ENCODE measurements around the gene CDC42BPB. TPM values are rescaled to one million over a fixed set of nuclear protein-coding genes. Genes with fewer than 3 reads are reported as not detected.

Gene CDC42BPB
- total RNA-seq, 2 experiments from 2014 or later: 0.81 to 1.1 TPM

DNA sequence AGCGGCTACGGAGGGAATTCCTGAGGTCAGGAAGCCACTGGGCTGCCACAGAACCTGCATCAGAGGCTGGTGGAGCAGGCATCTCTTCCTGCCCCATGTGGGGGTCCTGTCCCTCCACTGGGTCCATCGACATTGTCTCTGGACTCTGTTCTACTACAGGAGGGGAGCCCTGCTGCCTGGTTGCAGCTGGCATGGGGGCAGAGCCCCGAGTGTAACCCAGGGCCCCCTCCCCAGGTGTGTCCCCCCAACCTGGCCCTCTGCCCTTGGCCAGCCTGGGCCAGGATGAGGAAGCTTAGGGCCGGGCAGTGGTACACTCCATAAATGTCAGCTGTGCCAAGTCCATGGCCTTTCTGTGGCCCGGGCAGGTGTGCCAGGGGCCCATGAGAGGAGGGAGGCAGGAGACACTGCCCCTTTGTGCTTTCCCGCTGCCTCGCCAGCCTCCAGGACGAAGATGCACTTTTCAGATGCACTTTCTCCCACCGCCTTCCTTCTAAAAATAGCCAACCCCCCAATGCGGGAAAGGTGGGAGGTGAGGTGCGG lies 33.2 kb upstream of the CDC42BPB start:
- Mint-ChIP-seq H3K4me3 (peak overlapping the region; percentile 43), H3K27ac (no peak overlapping the region), H3K36me3 (ENCODE audit: low read depth) (no peaks in the 10 kb centered on the region), H3K27me3 (peaks cover 1% of the 10 kb centered on the region), H3K9me3 (no peaks in the 10 kb centered on the region), H3K4me1 (peaks cover 3% of the 10 kb centered on the region)
- POLR2A ChIA-PET: no interaction called here
- CTCF ChIA-PET: interaction anchor here (0.7 kb wide), 2 partner anchors 15 to 397 kb away, joined by 3 to 4 read pairs; no protein-coding TSS in a partner anchor
- no peak for DNase-seq

DNA sequence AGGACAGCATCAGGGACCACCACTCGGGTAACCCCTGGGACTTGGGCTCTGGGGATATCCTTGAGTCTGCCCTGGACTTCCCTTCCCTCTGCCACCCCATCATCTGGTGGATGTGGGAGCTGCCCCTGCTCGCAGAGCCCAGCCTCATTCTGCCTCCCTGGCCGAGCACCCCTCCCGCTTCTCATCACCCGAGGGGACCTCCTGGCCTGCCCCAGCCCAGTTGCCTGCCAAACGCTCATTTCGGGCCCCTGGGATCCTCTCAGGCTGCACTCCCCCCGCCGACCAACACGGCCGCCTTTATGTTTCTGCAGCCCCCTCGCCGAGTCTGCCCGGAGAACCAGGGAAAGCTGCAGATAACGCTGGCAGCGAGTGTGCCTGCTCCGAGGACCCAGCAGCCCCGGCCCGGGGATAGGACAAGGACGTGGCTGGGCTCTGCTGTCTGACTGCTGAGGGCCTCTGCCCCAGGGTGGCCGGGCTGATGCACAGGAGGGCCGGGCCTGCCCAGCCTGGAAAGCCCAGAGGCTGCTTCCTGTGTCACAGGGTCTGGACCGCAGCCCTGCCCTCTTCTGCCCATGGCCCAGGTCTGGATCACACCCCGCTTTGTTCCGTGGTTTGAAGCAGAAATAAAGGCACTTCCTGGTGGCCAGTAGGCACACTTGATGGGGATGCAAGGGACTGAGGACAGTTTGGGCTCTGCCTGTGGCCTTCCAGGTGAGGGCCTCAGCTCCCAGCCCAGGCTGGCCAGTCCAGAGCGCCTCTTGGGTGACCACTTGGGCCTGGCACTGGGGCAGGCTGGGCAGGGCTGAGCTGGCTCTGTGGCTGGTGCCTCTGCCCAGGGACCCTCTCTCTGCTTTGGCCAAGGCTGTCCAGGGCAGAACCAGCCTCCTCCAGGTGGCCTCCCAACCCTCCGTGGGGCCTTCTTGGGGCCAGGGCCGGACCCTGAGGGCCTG lies 32.3 kb upstream of the CDC42BPB start:
- Mint-ChIP-seq H3K9me3 (no peaks in the 10 kb centered on the region), H3K36me3 (ENCODE audit: low read depth) (no peaks in the 10 kb centered on the region)

DNA sequence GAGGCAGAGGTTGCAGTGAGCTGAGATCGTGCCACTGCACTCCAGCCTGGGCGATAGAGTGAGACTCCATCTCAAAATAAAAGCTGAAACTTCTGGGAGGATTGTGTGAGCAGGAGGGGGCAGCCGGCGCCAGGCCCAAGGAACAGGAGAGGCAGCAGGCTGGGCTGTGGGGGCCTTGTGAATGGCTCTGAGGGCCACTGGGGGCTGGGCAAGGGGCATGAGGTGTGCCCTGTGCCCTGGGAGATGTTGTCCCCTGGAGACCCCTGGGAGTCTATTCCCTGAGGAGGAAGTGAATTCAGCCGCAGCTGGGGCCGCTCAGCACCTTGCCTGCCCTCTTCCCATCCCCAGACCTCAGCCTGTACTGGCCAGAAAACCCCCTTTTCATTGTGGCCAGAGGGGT lies 31.6 kb upstream of the CDC42BPB start:
- DNase-seq: no peak
- ChIA-PET CTCF (no interaction called here), POLR2A (no interaction called here)
- Mint-ChIP-seq H3K4me3 (no peak overlapping the region), H3K4me1 (peaks cover 3% of the 10 kb centered on the region), H3K9me3 (no peaks in the 10 kb centered on the region), H3K27me3 (peaks cover 6% of the 10 kb centered on the region), H3K36me3 (ENCODE audit: low read depth) (no peaks in the 10 kb centered on the region), H3K27ac (no peak overlapping the region)

More for the DNA sequence above, 32.3 kb upstream of the CDC42BPB start:
- peaks cover 3% of the 10 kb centered on the region for H3K27me3 Mint-ChIP-seq
- H3K27ac Mint-ChIP-seq: no peak overlapping the region
- no peak for DNase-seq
- CTCF ChIA-PET: no interaction called here
- no peak overlapping the region for H3K4me3 Mint-ChIP-seq
- peaks cover 3% of the 10 kb centered on the region for H3K4me1 Mint-ChIP-seq
- POLR2A ChIA-PET: no interaction called here

DNA sequence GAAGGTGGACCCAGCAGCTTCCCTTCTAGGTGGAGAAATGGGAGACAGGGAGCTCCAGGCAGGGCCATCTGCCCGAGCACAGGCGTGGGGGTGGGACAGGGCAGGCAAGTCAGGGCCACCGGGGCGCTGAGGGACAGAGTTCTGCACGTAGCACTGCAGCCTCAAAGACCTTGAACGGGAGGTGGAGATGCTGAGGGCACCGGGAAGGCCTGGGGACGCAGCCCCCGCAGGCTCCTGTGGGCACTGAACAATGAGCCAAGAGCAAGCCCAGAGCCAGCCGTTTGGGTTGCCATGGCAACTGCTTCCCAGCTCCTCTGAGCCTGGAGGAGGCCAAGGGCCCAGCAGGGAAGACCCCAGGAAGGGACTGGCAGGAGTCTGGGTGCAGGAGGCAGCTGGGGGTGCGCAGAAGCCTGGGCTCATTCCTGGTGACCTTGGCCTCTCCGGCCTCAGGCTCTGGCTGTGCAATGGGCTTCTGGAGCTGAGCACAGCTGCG lies 30.0 kb upstream of the CDC42BPB start:
- CTCF ChIA-PET: interaction anchor here (0.6 to 2.4 kb wide), 3 partner anchors 13 to 382 kb away, joined by 3 to 7 read pairs (median 5); no protein-coding TSS in a partner anchor

DNA sequence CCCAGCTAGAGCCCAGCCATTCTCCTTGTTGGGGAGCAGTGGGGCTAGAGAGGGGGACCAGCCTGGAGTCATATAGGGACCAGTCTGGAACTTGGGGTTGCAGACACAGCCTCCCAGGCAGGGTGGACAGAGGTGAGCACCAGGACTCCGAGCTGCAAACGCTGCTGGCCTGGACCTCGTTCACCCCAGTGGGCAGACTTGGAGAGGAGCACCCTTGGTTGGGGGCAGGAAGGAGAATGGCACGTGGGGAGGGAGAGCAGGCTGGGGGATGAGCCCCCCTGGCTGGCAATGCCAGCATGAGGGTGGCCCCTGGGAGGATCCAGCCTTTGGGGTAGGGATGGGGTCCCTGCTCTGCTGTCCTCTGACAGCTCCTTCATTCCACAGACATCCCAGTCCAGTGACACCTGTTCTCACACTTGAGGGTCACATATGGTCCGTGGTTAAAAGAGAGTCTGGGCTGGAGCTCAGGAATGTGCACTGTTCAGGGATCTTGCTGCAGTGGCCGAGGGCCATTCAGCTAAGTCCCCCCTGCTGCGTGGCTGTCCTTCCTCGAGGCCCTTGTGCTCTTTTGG lies 29.5 kb upstream of the CDC42BPB start:
- Mint-ChIP-seq H3K27ac (no peak overlapping the region), H3K4me3 (no peak overlapping the region), H3K4me1 (peaks cover 3% of the 10 kb centered on the region), H3K9me3 (no peaks in the 10 kb centered on the region), H3K27me3 (peaks cover 6% of the 10 kb centered on the region), H3K36me3 (ENCODE audit: low read depth) (no peaks in the 10 kb centered on the region)
- POLR2A ChIA-PET: no interaction called here
- DNase-seq: no peak
- CTCF ChIA-PET: interaction anchor here (2.4 kb wide), 2 partner anchors 12 to 18 kb away, joined by 5 to 7 read pairs; no protein-coding TSS in a partner anchor

More for the DNA sequence above, 30.0 kb upstream of the CDC42BPB start:
- POLR2A ChIA-PET: no interaction called here
- Mint-ChIP-seq H3K4me3 (no peak overlapping the region), H3K27me3 (peaks cover 6% of the 10 kb centered on the region), H3K9me3 (no peaks in the 10 kb centered on the region), H3K36me3 (ENCODE audit: low read depth) (no peaks in the 10 kb centered on the region), H3K27ac (no peak overlapping the region), H3K4me1 (peaks cover 3% of the 10 kb centered on the region)
- no peak for DNase-seq

DNA sequence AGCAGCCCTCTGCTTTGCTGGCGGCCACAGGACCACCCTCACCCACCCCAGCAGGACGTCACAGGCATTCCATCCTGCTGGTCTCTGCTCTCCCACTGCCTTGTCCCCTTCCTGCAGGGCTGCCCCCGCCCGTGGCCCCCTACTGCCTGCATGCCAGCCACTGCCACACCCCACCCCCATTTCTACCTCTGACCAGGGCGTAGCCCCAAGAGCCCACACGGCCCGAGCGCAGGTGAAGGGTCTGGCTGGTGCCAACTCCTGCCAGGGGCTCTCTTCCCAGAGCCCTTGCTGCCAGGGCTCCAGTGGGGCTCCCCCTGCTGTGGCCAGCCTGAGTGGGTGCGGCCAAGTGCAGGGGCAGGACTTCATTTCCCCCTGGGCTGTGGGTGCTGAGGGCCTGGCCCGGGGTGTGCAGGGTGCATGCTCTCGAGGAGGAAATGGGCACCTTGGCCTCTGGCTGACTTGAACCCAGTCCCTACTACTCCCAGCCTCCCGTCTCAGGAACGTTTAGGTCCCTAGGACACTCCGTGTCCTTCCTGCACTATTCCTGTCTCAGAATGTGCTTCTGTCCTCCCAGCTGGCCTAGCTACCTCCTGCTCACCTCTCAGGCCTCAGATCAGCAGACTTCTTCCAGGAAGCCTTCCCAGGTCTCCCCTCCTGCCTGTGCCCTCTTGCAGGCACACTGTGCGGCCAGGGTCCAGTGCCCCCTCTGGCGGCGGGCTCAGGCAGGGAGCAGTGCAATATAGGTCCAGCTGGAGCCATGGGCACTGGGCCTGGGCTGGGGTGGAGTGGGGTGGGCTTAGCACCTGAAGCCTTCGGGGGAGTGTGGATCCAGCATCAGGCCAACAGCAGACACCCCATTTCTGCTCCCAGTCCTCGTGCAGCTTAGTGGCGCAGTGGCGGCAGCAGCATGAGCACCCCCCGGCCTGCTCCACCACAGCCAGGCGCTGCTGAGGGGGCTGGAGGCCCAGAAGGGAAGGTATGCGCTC lies 28.1 kb upstream of the CDC42BPB start:
- Mint-ChIP-seq H3K27ac (no peak overlapping the region), H3K4me1 (no peaks in the 10 kb centered on the region), H3K9me3 (no peaks in the 10 kb centered on the region), H3K36me3 (ENCODE audit: low read depth) (no peaks in the 10 kb centered on the region), H3K4me3 (no peak overlapping the region), H3K27me3 (peaks cover 6% of the 10 kb centered on the region)
- ChIA-PET POLR2A (no interaction called here), CTCF (interaction anchor here (0.5 to 2.4 kb wide), 3 partner anchors 11 to 597 kb away, joined by 3 to 5 read pairs (median 4); no protein-coding TSS in a partner anchor)
- no peak for DNase-seq

DNA sequence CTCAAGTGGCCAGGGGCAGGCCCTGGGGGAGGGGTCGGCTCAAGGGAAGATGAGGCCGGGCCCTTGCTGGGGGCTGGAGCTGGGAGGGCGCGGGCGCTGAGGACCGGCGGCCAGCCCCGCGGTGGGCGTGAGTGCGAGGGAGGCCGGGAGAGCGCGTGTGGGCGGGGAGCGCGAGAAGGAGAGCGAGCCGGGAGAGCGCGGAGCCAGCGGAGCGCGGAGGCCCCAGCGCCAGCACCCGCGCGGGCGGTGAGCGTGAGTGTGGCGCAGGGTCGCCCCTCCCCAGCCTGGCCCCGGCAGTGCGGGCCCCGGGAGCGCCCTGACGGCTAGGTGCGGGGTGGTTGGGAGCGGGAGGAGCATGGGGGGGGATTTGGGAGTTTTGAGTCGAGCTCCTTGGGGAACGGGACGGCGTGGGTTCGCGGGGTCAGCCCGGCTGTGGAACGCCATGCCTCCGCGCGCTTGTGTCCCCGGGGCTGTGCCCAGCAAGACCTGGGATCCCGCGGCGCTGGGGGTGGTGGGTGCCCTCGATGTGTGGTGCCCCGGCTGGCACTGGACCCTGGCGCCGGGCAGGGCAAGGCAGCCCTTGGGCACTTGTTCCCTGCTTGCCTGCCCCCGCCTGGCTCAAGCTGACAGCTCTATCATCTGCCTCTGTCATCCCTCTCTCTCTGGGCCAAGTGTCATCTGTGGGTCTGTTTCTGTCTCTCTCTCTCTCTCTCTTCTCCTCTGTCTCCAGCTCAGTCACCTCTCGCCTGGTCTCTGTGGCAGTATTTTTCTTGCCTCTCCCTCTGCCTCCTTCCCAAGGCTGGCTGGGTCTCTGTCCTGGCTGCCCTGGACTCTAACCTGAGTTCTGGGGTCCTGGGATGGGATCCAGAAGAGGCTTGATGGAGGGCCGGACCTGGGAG lies 26.9 kb upstream of the CDC42BPB start, which contains the start of gene LBHD2:
Gene LBHD2, plus strand, starts transcription at position 190 of the 899 bp plus-strand sequence. CDS start 1,803 bp downstream, outside the sequence.
- peaks cover 6% of the 10 kb centered on the region for H3K27me3 Mint-ChIP-seq
- H3K4me1 Mint-ChIP-seq: no peaks in the 10 kb centered on the region
- no peak within 1 kb of the TSS for H3K4me3 Mint-ChIP-seq
- no peaks in the 10 kb centered on the region for H3K36me3 Mint-ChIP-seq (ENCODE audit: low read depth)
- no peak for DNase-seq
- ChIA-PET POLR2A (no interaction called here), CTCF (interaction anchor here (0.5 to 1.2 kb wide), 3 partner anchors 8 to 598 kb away, joined by 3 to 4 read pairs (median 3); no protein-coding TSS in a partner anchor)
- H3K9me3 Mint-ChIP-seq: no peaks in the 10 kb centered on the region
- no peak within 1 kb of the TSS for H3K27ac Mint-ChIP-seq

DNA sequence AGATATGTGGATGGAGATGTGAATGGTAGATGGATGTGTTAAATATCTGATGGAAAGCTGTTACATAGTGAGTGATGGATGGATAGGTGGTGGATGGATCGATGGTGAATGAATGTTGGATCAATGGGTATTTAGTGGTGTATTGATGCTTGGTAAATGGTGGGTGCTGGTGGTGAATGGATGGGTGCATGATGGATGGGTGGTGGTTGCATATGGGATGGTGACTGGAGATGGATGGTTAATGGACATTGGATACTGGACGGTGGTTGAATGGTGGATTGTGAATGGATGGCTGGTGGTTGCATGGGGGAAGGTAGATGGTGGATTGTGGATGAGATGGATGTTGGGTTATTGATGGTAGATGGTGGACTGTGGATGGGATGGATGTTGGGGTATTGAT lies 24.6 kb upstream of the CDC42BPB start:
- no peaks in the 10 kb centered on the region for H3K9me3 Mint-ChIP-seq
- no peaks in the 10 kb centered on the region for H3K4me1 Mint-ChIP-seq
- H3K27ac Mint-ChIP-seq: no peak overlapping the region
- no peak for DNase-seq
- no peak overlapping the region for H3K4me3 Mint-ChIP-seq
- peaks cover 6% of the 10 kb centered on the region for H3K27me3 Mint-ChIP-seq
- H3K36me3 Mint-ChIP-seq (ENCODE audit: low read depth): no peaks in the 10 kb centered on the region
- POLR2A ChIA-PET: no interaction called here
- CTCF ChIA-PET: no interaction called here

DNA sequence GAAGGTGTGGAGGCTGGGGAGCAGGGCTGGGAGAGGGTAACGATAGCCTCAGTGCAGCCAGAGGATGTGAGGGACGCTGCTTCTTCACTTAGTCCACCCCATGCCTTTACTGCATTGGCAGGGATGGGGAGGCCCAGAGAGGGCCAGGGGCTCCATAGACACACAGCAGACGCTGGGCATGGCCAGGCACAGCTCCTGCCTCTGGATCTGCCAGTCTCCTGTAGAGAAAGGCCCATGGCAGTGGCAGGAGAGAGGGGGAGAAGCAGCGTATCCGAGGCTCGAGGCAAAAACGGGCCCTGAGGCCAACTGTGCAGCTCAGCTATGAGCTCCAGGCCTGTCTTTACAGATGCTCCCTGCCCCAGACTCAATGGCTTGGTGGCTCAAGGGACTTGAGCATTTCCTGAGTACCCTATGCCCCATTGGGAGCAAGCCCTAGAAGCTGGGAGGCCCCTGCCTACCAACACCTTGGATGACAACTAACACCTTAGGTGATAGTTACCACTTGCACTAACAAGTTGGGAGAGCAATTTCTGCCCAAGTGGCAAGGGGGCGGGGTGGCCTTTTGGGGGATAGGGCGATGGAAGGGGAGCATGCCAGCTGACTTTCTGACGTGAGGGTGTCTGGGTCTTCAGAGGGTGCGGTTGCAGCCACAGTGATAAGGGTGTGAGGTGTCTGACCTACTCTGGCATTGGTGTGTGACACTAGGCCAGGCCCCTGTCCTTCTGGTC lies 21.7 kb upstream of the CDC42BPB start:
- Mint-ChIP-seq H3K36me3 (ENCODE audit: low read depth) (no peaks in the 10 kb centered on the region), H3K4me1 (no peaks in the 10 kb centered on the region), H3K27me3 (peaks cover 4% of the 10 kb centered on the region), H3K27ac (no peak overlapping the region), H3K9me3 (no peaks in the 10 kb centered on the region), H3K4me3 (no peak overlapping the region)
- no peak for DNase-seq
- ChIA-PET POLR2A (no interaction called here), CTCF (interaction anchor here (1.5 to 2.2 kb wide), 2 partner anchors 24 to 26 kb away, joined by 3 to 4 read pairs; no protein-coding TSS in a partner anchor)

DNA sequence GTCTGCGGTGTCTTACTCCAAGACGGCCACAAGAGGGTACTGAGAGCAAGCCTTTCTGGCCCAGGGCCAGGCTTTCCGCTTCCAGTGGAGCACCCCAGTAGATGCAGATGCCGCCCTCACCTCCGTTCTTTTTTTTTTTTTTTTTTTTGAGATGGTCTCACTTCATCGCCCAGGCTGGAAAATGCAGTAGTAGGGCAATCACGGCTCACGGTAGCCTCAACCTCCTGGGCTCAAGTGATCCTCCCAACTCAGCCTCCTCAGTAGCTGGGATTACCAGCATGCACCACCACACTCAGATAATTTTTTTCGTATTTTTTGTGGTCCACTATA lies 21.0 kb upstream of the CDC42BPB start:
- ChIA-PET CTCF (interaction anchor here (1.5 to 2.2 kb wide), 2 partner anchors 25 to 27 kb away, joined by 3 to 4 read pairs; no protein-coding TSS in a partner anchor), POLR2A (no interaction called here)
- H3K4me3 Mint-ChIP-seq: no peak overlapping the region
- no peaks in the 10 kb centered on the region for H3K9me3 Mint-ChIP-seq
- no peak overlapping the region for H3K27ac Mint-ChIP-seq
- H3K36me3 Mint-ChIP-seq (ENCODE audit: low read depth): no peaks in the 10 kb centered on the region
- H3K4me1 Mint-ChIP-seq: no peaks in the 10 kb centered on the region
- peak; percentile 82 for DNase-seq
- peaks cover 4% of the 10 kb centered on the region for H3K27me3 Mint-ChIP-seq
